ENCODE data around the gene SLCO2B1.
"Not testable (repeated sequence)": the region's sequence is repeated elsewhere in the genome, so short reads cannot be mapped to it uniquely, and the experiment has no call there.

Gene SLCO2B1, protein sequence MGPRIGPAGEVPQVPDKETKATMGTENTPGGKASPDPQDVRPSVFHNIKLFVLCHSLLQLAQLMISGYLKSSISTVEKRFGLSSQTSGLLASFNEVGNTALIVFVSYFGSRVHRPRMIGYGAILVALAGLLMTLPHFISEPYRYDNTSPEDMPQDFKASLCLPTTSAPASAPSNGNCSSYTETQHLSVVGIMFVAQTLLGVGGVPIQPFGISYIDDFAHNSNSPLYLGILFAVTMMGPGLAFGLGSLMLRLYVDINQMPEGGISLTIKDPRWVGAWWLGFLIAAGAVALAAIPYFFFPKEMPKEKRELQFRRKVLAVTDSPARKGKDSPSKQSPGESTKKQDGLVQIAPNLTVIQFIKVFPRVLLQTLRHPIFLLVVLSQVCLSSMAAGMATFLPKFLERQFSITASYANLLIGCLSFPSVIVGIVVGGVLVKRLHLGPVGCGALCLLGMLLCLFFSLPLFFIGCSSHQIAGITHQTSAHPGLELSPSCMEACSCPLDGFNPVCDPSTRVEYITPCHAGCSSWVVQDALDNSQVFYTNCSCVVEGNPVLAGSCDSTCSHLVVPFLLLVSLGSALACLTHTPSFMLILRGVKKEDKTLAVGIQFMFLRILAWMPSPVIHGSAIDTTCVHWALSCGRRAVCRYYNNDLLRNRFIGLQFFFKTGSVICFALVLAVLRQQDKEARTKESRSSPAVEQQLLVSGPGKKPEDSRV

GRCh38 chr11:75150879-75151278, at the start of gene SLCO2B1:
SLCO2B1 (plus strand) TSS chr11:75151107; CDS start chr11:75151382, 275 bp downstream.
- DNase-seq (ENCODE audit: low spot score): no peak

DNA sequence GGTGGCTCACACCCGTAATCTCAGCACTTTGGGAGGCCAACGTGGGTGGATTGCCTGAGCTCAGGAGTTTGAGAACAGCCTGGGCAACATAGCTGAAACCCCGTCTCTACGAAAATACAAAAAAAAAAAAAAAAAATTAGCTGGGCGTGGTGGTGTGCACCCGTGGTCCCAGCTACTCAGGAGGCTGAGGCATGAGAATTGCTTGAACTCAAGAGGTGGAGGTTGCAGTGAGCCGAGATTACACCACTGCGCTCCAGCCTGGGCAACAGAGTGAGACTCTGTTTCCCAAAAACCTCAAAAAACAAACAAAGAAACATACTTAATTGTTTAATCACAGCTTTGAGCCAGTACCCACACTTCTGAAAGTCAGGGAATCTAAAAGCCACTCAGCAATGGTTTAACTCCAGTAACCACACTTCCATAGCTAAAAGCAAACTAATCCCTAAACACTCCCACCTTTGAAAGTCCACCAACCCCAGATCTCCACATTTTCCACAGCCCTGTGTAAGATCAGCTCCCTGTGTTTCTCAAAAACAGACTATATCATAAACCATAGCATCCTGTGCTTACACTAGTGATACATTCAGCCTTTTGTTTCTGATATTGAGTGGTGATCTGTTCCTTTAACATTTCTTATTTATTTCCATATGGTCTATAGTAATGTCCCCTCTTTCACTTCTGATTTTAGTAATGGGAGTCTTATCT, 49.3 kb upstream of the SLCO2B1 start:
- DNase-seq (ENCODE audit: low spot score): no peak

GRCh38 chr11:75103380-75104026, 47.4 kb upstream of the SLCO2B1 start:
- DNase-seq (ENCODE audit: low spot score): peak; percentile 14

DNA sequence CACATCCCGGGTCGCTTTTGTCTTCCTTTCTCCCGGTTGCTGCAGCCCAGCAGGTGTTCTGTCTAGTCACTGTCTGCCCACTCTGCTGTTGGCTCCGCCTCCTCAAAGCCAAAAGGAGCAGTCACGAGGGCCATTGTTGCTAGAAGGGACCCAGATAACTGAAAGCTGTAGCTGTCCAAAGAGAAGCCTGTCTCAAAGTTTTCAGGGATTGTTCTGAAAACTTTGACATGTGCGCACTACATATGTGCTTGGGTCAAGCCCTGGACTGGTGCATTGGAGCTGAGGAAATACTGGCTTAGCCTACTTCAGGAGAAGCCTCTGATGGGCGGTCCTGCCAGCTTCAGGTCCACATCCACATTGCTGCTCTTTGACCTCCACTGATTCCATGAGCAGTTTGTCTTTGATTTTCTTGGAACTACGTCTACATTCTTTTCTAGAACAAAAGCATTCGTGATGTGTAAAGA, 45.4 kb upstream of the SLCO2B1 start:
- no peak for DNase-seq (ENCODE audit: low spot score)

DNA sequence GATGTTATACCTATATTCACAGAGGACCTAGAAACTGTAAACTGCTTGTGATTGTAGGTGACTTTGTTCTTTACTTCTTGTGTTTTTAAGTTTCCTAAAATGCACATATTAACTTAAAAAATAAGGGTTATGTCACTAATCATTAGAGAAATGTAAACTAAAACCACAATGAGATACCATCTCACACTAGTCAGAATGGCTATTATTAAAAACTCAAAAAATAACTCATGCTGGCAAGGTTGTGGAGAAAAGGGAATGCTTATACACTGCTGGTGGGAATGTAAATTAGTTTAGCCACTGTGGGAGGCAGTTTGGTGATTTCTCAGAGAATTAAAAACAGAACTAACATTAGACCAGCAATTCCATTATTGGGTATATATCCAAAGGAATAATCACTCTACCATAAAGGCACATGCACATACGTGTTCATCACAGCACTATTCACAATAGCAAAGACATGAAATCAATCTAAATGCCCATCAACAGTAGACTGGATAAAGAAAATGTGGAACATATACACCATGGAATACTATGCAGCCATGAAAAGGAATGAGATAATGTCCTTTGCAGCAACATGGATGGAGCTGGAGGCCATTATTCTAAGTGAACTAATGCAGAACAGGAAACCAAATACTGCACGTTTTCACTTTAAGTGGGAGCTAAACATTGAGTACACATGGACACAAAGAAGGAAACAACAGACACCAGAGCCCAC, 44.8 kb upstream of the SLCO2B1 start:
- DNase-seq (ENCODE audit: low spot score): not testable (repeated sequence)

- DNase-seq (ENCODE audit: low spot score): peak; percentile 42
These were observed 43.7 kb upstream of the SLCO2B1 start for GRCh38 chr11:75107187-75107586.

DNA sequence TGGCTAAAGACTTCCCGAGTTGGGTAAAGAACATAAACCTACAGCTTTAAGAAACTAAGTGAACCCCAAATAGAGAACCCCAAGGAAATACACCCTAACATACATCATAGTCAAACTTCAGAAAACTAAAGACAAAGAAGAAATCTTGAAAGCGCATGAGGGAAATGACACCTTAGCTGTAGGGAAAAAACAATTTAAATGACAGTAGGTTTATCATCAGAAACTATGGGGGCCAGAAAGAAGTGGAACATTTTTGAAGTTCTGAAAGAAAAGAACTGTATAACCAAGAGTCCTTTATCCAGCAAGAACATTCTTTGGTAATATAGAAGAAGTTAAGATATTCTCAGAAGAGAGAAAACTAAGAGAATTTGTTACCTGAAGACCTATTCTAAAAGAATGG, 38.7 kb upstream of the SLCO2B1 start:
- DNase-seq (ENCODE audit: low spot score): no peak

DNA sequence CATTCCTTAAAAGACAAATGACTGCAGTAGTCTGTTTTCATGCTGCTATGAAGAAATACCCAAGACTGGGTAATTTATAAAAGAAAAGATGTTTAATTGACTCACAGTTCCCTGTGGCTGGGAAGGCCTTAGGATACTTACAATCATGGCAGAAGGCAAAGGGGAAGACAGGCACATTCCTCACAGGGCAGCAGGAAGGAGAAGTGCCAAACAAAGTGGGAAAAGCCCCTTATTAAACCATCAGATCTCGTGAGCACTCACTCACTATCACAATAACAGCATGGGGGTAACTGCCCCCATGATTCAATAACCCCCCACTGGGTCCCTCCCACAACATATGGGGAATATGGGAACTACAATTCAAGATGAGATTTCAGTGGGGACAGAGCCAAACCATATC, 37.9 kb upstream of the SLCO2B1 start:
- no peak for DNase-seq (ENCODE audit: low spot score)

- no peak for DNase-seq (ENCODE audit: low spot score)
These were observed 36.4 kb upstream of the SLCO2B1 start for GRCh38 chr11:75114465-75114864.

- DNase-seq (ENCODE audit: low spot score): no peak
These were observed 32.3 kb upstream of the SLCO2B1 start for GRCh38 chr11:75118577-75118976.

DNA sequence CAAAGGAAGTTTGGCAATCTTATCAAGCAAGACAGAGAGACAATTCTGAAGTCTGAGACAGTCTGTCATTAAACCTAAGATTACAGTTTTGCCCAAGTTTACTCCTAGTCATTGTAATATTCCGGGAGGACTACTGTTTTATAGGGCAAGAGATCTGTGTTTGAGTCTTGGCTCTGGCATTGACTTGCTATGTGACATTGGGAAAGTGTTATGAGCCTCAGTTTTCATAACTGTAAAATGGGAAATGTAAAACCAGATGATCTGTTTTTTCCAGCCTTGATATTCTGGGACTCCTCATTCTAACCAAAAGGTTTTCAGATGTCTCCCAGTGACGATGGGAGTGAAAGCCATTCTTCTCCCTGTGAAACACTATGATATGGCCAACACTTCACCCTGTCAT, 24.3 kb upstream of the SLCO2B1 start:
- no peak for DNase-seq (ENCODE audit: low spot score)

DNA sequence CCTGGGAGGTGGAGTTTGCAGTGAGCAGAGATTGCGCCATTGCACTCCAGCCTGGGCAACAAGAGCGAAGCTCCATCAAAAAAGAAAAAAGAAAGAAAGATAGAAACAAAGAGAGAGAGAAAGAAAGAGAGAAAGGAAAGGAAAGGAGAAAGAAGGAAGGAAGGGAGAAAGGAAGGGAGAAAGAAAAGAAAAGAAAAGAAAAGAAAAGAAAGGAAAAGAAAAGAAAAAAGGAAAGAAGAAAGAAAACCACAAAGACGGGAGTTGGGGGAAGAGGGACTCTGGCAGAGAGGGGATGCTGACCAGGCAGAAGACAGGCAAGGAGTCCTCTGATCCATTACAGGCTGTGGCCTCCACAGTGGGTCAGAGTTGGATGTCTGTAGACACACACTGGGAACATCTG, 18.8 kb upstream of the SLCO2B1 start:
- no peak for DNase-seq (ENCODE audit: low spot score)

GRCh38 chr11:75133976-75134375, 16.9 kb upstream of the SLCO2B1 start:
- no peak for DNase-seq (ENCODE audit: low spot score)

- no peak for DNase-seq (ENCODE audit: low spot score)
These were observed 15.8 kb upstream of the SLCO2B1 start for GRCh38 chr11:75135021-75135650.

DNA sequence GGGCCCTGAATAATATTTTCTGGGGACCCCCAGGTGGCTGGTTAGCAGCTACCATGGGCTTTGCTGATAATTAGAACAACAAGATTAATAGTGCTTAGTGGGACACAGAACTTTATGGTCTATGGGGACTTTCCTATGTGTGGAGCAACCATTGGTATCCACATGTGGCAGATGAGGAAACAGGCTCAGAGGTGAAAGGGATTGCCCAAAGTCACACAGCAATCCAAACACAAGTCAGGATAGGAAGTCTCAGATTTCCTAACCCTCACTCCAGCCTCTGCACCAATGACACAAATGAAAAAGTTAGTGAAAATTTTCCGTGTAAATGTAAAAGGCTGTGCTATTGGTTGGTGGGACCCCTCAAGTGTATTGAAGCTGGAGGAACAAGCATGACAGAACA, 15.3 kb upstream of the SLCO2B1 start:
- no peak for DNase-seq (ENCODE audit: low spot score)

- peak; percentile 61 for DNase-seq (ENCODE audit: low spot score)
These were observed 10.4 kb upstream of the SLCO2B1 start for GRCh38 chr11:75140269-75141138.

- DNase-seq (ENCODE audit: low spot score): no peak
These were observed 9.7 kb upstream of the SLCO2B1 start for GRCh38 chr11:75141166-75141565.

DNA sequence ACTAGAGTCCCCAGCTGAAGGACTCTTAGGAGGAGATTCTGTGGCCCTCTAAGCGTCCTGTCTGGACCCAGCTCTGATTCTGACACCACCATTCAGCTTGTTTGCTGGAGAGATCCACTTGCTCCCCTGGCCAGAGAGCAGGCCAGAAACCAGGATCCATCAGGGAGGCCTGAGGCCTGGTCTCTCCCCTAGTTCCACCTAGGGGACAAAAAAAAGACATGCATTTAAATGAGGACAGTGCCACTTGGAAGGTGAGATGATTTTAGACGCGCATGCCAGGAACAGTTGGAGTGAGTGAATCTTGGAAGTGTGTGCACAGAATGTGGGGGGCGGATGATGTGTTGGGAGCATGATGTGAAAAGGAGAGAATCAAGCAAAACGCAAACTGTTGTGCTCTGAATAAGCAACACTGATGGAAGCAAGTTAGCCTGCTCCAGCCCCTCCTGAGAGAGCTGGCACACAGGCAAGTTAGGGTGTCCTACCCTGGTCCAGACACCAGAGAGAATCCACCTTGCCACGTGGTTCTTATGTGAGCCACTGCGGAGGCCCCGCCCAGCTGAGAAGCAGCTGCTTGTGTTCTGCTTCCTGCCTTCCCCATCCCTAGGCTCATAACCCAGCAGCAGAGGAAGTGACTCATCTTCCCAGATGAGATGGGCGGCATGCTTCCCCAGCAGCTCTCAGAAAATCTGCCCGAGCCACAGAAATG, 8.0 kb upstream of the SLCO2B1 start:
- DNase-seq (ENCODE audit: low spot score): peak; percentile 96

DNA sequence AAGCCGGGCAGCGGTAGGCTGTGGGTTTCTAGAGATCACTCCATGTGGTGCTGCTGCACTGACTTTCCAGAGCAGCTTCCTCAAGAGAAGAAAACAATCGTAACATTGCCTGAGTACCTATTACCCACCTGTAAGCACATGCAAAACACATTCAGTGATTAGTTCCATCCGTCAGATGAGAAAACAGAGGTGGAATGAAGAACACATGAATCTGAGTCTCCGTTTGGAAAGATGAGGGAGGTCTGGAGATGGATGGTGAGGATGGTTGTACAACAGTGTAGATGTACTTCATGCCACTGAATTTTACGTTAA, 7.5 kb upstream of the SLCO2B1 start:
- DNase-seq (ENCODE audit: low spot score): no peak

- DNase-seq (ENCODE audit: low spot score): no peak
These were observed 6.2 kb upstream of the SLCO2B1 start for GRCh38 chr11:75144716-75145014.
